Gastroesophageal sphincter (tissue), 4 donors: ENCODE data around the gene DIAPH2. TPM values are rescaled to one million over a fixed set of nuclear protein-coding genes. Genes with fewer than 3 reads are reported as not detected.
A peak's percentile ranks its signal among the peaks of the same experiment; 100 is the strongest.

Experiments used
- ATAC-seq: fragments of 150-250 bp; one replicate; pipeline ENCODE4 v1.9.1; 2016; ENCODE audit warnings: mild to moderate bottlenecking, moderate library complexity
- H3K27ac ChIP-seq, 4 donors: fragments of 200-600 bp; sonication (generic) in 3 of 4; 1 replicate in 3 of 4; 2 replicates in 1 of 4; pipeline ENCODE4 v1.5.1; 2016 to 2019
- H3K27me3 ChIP-seq: fragments of 200-600 bp; sonication (generic); one replicate; pipeline ENCODE4 v1.5.1; 2019
- H3K36me3 ChIP-seq, 2 donors: fragments of 200-600 bp; sonication (generic); one replicate each; pipeline ENCODE4 v1.5.1; 2019; ENCODE audit warnings: control low read depth in 1 of 2
- H3K4me1 ChIP-seq, 3 donors: fragments of 200-600 bp; sonication (generic); 1 replicate in 2 of 3; 2 replicates in 1 of 3; pipeline ENCODE4 v1.5.1; 2016 to 2019; ENCODE audit warnings: control low read depth in 2 of 3
- H3K4me3 ChIP-seq, 2 donors: fragments of 200-600 bp; sonication (generic); one replicate each; pipeline ENCODE4 v1.5.1; 2019; ENCODE audit warnings: mild to moderate bottlenecking in 1 of 2, moderate library complexity in 1 of 2
- H3K9me3 ChIP-seq, 3 donors: fragments of 200-600 bp; sonication (generic); one replicate each; pipeline ENCODE4 v1.5.1; 2017 to 2019; ENCODE audit warnings: control low read depth in 2 of 3
- CTCF ChIP-seq, 4 experiments: fragments of 200-600 bp in 2 of 4; fragments of 450-650 bp in 2 of 4; sonication (generic) in 1 of 4; IDR thresholded peaks; one replicate each; pipeline ENCODE4 v1.5.1; 2017 to 2019; ENCODE audit warnings: antibody characterized with exemption in 4 of 4, mild to moderate bottlenecking in 2 of 4, moderate library complexity in 2 of 4
- EP300 ChIP-seq: sonication (generic); formaldehyde crosslinking; IDR thresholded peaks from one replicate; pipeline ENCODE4 v1.6.1; 2017; ENCODE audit warnings: antibody characterized with exemption, mild to moderate bottlenecking
- POLR2A ChIP-seq, 2 donors: fragments of 450-650 bp; IDR thresholded peaks; one replicate each; pipeline ENCODE4 v1.6.1; 2017; ENCODE audit warnings: antibody characterized with exemption in 2 of 2, mild to moderate bottlenecking in 2 of 2, moderate library complexity in 1 of 2
- POLR2AphosphoS5 ChIP-seq: sonication (generic); formaldehyde crosslinking; IDR thresholded peaks from one replicate; pipeline ENCODE4 v1.6.1; 2017; ENCODE audit warnings: antibody characterized with exemption
- WGBS, 2 donors: methylation state at CpG; one replicate each; pipeline ENCODE4 v1.1.5; 2018; ENCODE audit warnings: low coverage in 1 of 2; 5-methylcytosine and 5-hydroxymethylcytosine counted together
- total RNA-seq, 4 donors: library from RNA; depleted of rRNA; stranded (reverse); fragments of >200 nt; gene quantifications; one replicate each; pipeline ENCODE4 v1.1.0, GENCODE V29; 2016

Gene DIAPH2
- total RNA-seq, 4 donors from 2014 or later, result 46.1 to 93.9 (median 76.5) TPM

- Histone ChIP-seq H3K9me3 (no peaks in the 10 kb centered on the region), H3K27me3 (no peaks in the 10 kb centered on the region), H3K4me3 (peak overlapping the region; percentile 76 to 82), H3K36me3 (no peaks in the 10 kb centered on the region), H3K4me1 (peaks cover 0 to 12% (median 0%) of the 10 kb centered on the region in 3 donors), H3K27ac (peak overlapping the region in 3 of 4 donors; percentile 87 to 88 (median 87))
- TF ChIP-seq EP300, result no peak
- TF ChIP-seq CTCF (IDR thresholded peaks at IDR 0.05), result no peak
- TF ChIP-seq POLR2A (IDR thresholded peaks at IDR 0.05), result no peak
- TF ChIP-seq POLR2AphosphoS5, result no peak
- 31% methylated on average over 8 of the region's 8 CpGs; no CpG with 5 or more reads in 1 of the 2 donors for WGBS, 2 donors
- no peak for ATAC-seq
These were observed 674 bp upstream of the DIAPH2 start for GRCh38 chrX:96683997-96684338.

- Histone ChIP-seq H3K36me3 (no peaks in the 10 kb centered on the region), H3K27ac (peak overlapping the region; percentile 87 to 88 (median 87)), H3K4me3 (peak overlapping the region; percentile 76 to 82), H3K4me1 (peaks cover 0 to 20% (median 3%) of the 10 kb centered on the region in 3 donors), H3K27me3 (no peaks in the 10 kb centered on the region), H3K9me3 (no peaks in the 10 kb centered on the region)
- TF ChIP-seq CTCF (IDR thresholded peaks at IDR 0.05), result no peak
- TF ChIP-seq POLR2A (IDR thresholded peaks at IDR 0.05), result no peak
- peak; percentile 34 for TF ChIP-seq POLR2AphosphoS5
- 0 to 16% methylated on average over 3 to 12 of the region's 38 CpGs for WGBS, 2 donors
- peak; percentile 40 for ATAC-seq
These were observed 813 bp downstream of the DIAPH2 start for GRCh38 chrX:96685210-96686099.

GRCh38 chrX:96687776-96688175 lies 3.1 kb downstream of the DIAPH2 start:
- H3K4me3 ChIP-seq, result no peak overlapping the region
- no peak for ATAC-seq
- WGBS, 2 donors, result 64 to 80% methylated on average over 1 to 2 of the region's 2 CpGs

GRCh38 chrX:96688789-96689188 lies 4.1 kb downstream of the DIAPH2 start:
- 80 to 94% methylated on average over 2 to 4 of the region's 4 CpGs for WGBS, 2 donors
- H3K9me3 ChIP-seq, result no peaks in the 10 kb centered on the region
- H3K4me1 ChIP-seq, result peaks cover 0 to 34% (median 3%) of the 10 kb centered on the region in 3 donors
- TF ChIP-seq EP300, result no peak
- no peak for TF ChIP-seq POLR2A (IDR thresholded peaks at IDR 0.05)
- TF ChIP-seq CTCF (IDR thresholded peaks at IDR 0.05), result no peak
- no peak for TF ChIP-seq POLR2AphosphoS5
- no peak overlapping the region for H3K27ac ChIP-seq
- no peak for ATAC-seq
- H3K36me3 ChIP-seq, result no peaks in the 10 kb centered on the region
- H3K4me3 ChIP-seq, result no peak overlapping the region
- H3K27me3 ChIP-seq, result no peaks in the 10 kb centered on the region

More at GRCh38 chrX:96687776-96688175, 3.1 kb downstream of the DIAPH2 start:
- Histone ChIP-seq H3K27ac (peak overlapping the region in 1 of 4 donors; percentile 87), H3K27me3 (no peaks in the 10 kb centered on the region), H3K4me1 (peaks cover 0 to 34% (median 3%) of the 10 kb centered on the region in 3 donors), H3K36me3 (no peaks in the 10 kb centered on the region), H3K9me3 (no peaks in the 10 kb centered on the region)
- TF ChIP-seq EP300, result no peak
- TF ChIP-seq POLR2AphosphoS5, result no peak
- TF ChIP-seq POLR2A (IDR thresholded peaks at IDR 0.05), result no peak
- no peak for TF ChIP-seq CTCF (IDR thresholded peaks at IDR 0.05)

- Histone ChIP-seq H3K36me3 (no peaks in the 10 kb centered on the region), H3K9me3 (no peaks in the 10 kb centered on the region), H3K27ac (peak overlapping the region in 2 of 4 donors; percentile 4 to 48), H3K4me1 (peaks cover 0 to 34% (median 3%) of the 10 kb centered on the region in 3 donors), H3K27me3 (no peaks in the 10 kb centered on the region), H3K4me3 (no peak overlapping the region)
- 48 to 57% methylated on average over 1 to 2 of the region's 2 CpGs for WGBS, 2 donors
- TF ChIP-seq POLR2AphosphoS5, result no peak
- no peak for TF ChIP-seq POLR2A (IDR thresholded peaks at IDR 0.05)
- no peak for TF ChIP-seq EP300
- TF ChIP-seq CTCF (IDR thresholded peaks at IDR 0.05), result no peak
- ATAC-seq, result no peak
These were observed 5.3 kb downstream of the DIAPH2 start for GRCh38 chrX:96689991-96690390.
